Glutamatergic neuron (in vitro differentiated cells): Measurements from ENCODE around the gene GSS. TPM values are rescaled to one million over a fixed set of nuclear protein-coding genes. Genes with fewer than 3 reads are reported as not detected.

Experiments
- DNase-seq: peaks from one replicate; pipeline ENCODE4 v3.0.0; 2022
- H3K27ac Mint-ChIP-seq: one replicate; pipeline ENCODE4 v1.8.0; 2020; ENCODE audit warnings: mild to moderate bottlenecking, mixed read lengths, inconsistent platforms; ENCODE audit not compliant: unreplicated experiment
- H3K27me3 Mint-ChIP-seq: one replicate; pipeline ENCODE4 v1.8.0; 2020; ENCODE audit warnings: mild to moderate bottlenecking, moderate library complexity, mixed read lengths, inconsistent platforms; ENCODE audit not compliant: unreplicated experiment
- H3K36me3 Mint-ChIP-seq: one replicate; pipeline ENCODE4 v1.8.0; 2020; ENCODE audit warnings: mild to moderate bottlenecking, mixed read lengths, inconsistent platforms; ENCODE audit not compliant: unreplicated experiment
- H3K4me1 Mint-ChIP-seq: one replicate; pipeline ENCODE4 v1.8.0; 2020; ENCODE audit warnings: mild to moderate bottlenecking, low read depth, mixed read lengths, inconsistent platforms; ENCODE audit not compliant: unreplicated experiment
- H3K4me3 Mint-ChIP-seq: one replicate; pipeline ENCODE4 v1.8.0; 2020; ENCODE audit warnings: mild to moderate bottlenecking, mixed read lengths, inconsistent platforms; ENCODE audit not compliant: unreplicated experiment
- H3K9me3 Mint-ChIP-seq: one replicate; pipeline ENCODE4 v1.8.0; 2020; ENCODE audit warnings: mild to moderate bottlenecking, moderate library complexity, mixed read lengths, inconsistent platforms; ENCODE audit not compliant: unreplicated experiment
- CTCF ChIP-seq: fragments of 200-600 bp; sonication (generic); IDR thresholded peaks from one replicate; pipeline ENCODE4 v1.5.0; 2021; ENCODE audit not compliant: partially characterized antibody, unreplicated experiment
- total RNA-seq: library from RNA; stranded (reverse); fragmentation: NEBNext Ultra II Directional; extraction: Animal tissue kit (Norgen Biotek cat#: 25700); gene quantifications from one replicate; pipeline ENCODE4 v1.2.1, GENCODE V29; 2021; ENCODE audit not compliant: unreplicated experiment

GSS gene
- total RNA-seq, 1 donor from 2014 or later = 28.2 TPM

- Mint-ChIP-seq H3K36me3 (peaks cover 20% of the 10 kb centered on the region), H3K9me3 (peaks cover 2% of the 10 kb centered on the region), H3K4me3 (no peak overlapping the region), H3K27ac (no peak overlapping the region), H3K4me1 (peaks cover 14% of the 10 kb centered on the region), H3K27me3 (peaks cover 5% of the 10 kb centered on the region)
- no peak for TF ChIP-seq CTCF
- DNase-seq = no peak
Observed at GRCh38 chr20:34927736-34928135, 27.9 kb downstream of the GSS start.

GRCh38 chr20:34926581-34926980, 29.0 kb downstream of the GSS start:
- no peak for DNase-seq
- peak overlapping the region; percentile 55 for H3K4me3 Mint-ChIP-seq
- peaks cover 14% of the 10 kb centered on the region for H3K4me1 Mint-ChIP-seq
- H3K9me3 Mint-ChIP-seq = peaks cover 2% of the 10 kb centered on the region
- TF ChIP-seq CTCF = no peak
- peaks cover 20% of the 10 kb centered on the region for H3K36me3 Mint-ChIP-seq
- H3K27me3 Mint-ChIP-seq = peaks cover 3% of the 10 kb centered on the region
- H3K27ac Mint-ChIP-seq = no peak overlapping the region

GRCh38 chr20:34925981-34926380, 29.6 kb downstream of the GSS start:
- no peak overlapping the region for H3K27ac Mint-ChIP-seq
- H3K4me3 Mint-ChIP-seq = no peak overlapping the region
- no peak for DNase-seq
- H3K4me1 Mint-ChIP-seq = peaks cover 14% of the 10 kb centered on the region
- peaks cover 20% of the 10 kb centered on the region for H3K36me3 Mint-ChIP-seq
- peaks cover 2% of the 10 kb centered on the region for H3K9me3 Mint-ChIP-seq
- H3K27me3 Mint-ChIP-seq = peaks cover 3% of the 10 kb centered on the region
- no peak for TF ChIP-seq CTCF

- no peak for DNase-seq
- H3K9me3 Mint-ChIP-seq = peaks cover 2% of the 10 kb centered on the region
- peaks cover 14% of the 10 kb centered on the region for H3K36me3 Mint-ChIP-seq
- TF ChIP-seq CTCF = no peak
- H3K27ac Mint-ChIP-seq = no peak overlapping the region
- H3K4me3 Mint-ChIP-seq = no peak overlapping the region
- H3K4me1 Mint-ChIP-seq = peaks cover 14% of the 10 kb centered on the region
- H3K27me3 Mint-ChIP-seq = peaks cover 3% of the 10 kb centered on the region
Observed at GRCh38 chr20:34925341-34925740, 30.3 kb downstream of the GSS start.

- Mint-ChIP-seq H3K27me3 (peaks cover 3% of the 10 kb centered on the region), H3K36me3 (peaks cover 16% of the 10 kb centered on the region), H3K4me3 (no peak overlapping the region), H3K9me3 (peaks cover 2% of the 10 kb centered on the region), H3K4me1 (peaks cover 14% of the 10 kb centered on the region), H3K27ac (no peak overlapping the region)
- no peak for DNase-seq
- TF ChIP-seq CTCF = no peak
Observed at GRCh38 chr20:34923414-34923813, 32.2 kb downstream of the GSS start.
